Thoracic aorta (tissue), 2 donors: Measurements from ENCODE around the gene NLGN1. TPM values are rescaled to one million over a fixed set of nuclear protein-coding genes. Genes with fewer than 3 reads are reported as not detected.

Experiments used
- ATAC-seq: fragments of 150-250 bp; one replicate; pipeline ENCODE4 v1.8.0; 2017; ENCODE audit warnings: low read depth; ENCODE audit not compliant: insufficient number of reproducible peaks, low FRiP score
- DNase-seq: peaks from one replicate; pipeline ENCODE4 v3.0.0-alpha.2; 2020; ENCODE audit warnings: low spot score
- H3K27ac ChIP-seq, 2 donors: fragments of 200-600 bp; sonication (generic); 1 replicate in 1 of 2; 2 replicates in 1 of 2; pipeline ENCODE4 v1.5.1; 2016; ENCODE audit warnings: mild to moderate bottlenecking in 2 of 2, moderate library complexity in 2 of 2
- H3K27me3 ChIP-seq: fragments of 200-600 bp; sonication (generic); replicated peaks from 2 replicates; pipeline ENCODE4 v1.6.0; 2016; ENCODE audit warnings: mild to moderate bottlenecking; ENCODE audit not compliant: insufficient read depth
- H3K36me3 ChIP-seq: fragments of 200-600 bp; sonication (generic); one replicate; pipeline ENCODE4 v1.5.1; 2016
- H3K4me1 ChIP-seq, 2 donors: fragments of 200-600 bp; sonication (generic); 1 replicate in 1 of 2; 2 replicates in 1 of 2; pipeline versions ENCODE4 v1.5.1 to v1.6.0; 2016; ENCODE audit warnings: low read depth in 2 of 2, mild to moderate bottlenecking in 1 of 2; ENCODE audit not compliant: control insufficient read depth in 1 of 2
- H3K4me3 ChIP-seq: fragments of 200-600 bp; sonication (generic); 2 replicates; pipeline ENCODE4 v1.5.1; 2016; ENCODE audit warnings: mild to moderate bottlenecking
- H3K9me3 ChIP-seq: fragments of 200-600 bp; sonication (generic); 2 replicates; pipeline ENCODE4 v1.5.1; 2016
- total RNA-seq, 2 donors: library from RNA; depleted of rRNA; stranded (reverse); fragments of >200 nt; gene quantifications; one replicate each; pipeline versions ENCODE4 v1.1.0 to v1.2.3, GENCODE V29; 2016
- TF ChIP-seq, protein P1 (sequence below): fragments of 200-600 bp; sonication (generic); IDR thresholded peaks from one replicate; pipeline ENCODE4 v1.5.1; 2019; ENCODE audit warnings: antibody characterized with exemption

Gene NLGN1
- total RNA-seq, 2 donors from 2014 or later, result 17.8 to 18.3 TPM

GRCh38 chr3:174232658-174233429, 835.3 kb downstream of the NLGN1 start:
- Histone ChIP-seq H3K27me3 (no peaks in the 10 kb centered on the region), H3K9me3 (no peaks in the 10 kb centered on the region), H3K27ac (no peak overlapping the region), H3K4me1 (no peaks in the 10 kb centered on the region), H3K4me3 (no peak overlapping the region), H3K36me3 (no peaks in the 10 kb centered on the region)
- TF ChIP-seq, protein P1, sequence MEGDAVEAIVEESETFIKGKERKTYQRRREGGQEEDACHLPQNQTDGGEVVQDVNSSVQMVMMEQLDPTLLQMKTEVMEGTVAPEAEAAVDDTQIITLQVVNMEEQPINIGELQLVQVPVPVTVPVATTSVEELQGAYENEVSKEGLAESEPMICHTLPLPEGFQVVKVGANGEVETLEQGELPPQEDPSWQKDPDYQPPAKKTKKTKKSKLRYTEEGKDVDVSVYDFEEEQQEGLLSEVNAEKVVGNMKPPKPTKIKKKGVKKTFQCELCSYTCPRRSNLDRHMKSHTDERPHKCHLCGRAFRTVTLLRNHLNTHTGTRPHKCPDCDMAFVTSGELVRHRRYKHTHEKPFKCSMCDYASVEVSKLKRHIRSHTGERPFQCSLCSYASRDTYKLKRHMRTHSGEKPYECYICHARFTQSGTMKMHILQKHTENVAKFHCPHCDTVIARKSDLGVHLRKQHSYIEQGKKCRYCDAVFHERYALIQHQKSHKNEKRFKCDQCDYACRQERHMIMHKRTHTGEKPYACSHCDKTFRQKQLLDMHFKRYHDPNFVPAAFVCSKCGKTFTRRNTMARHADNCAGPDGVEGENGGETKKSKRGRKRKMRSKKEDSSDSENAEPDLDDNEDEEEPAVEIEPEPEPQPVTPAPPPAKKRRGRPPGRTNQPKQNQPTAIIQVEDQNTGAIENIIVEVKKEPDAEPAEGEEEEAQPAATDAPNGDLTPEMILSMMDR, result no peak
- DNase-seq (no peak), ATAC-seq (no peak)

GRCh38 chr3:174233511-174233910, 836.0 kb downstream of the NLGN1 start:
- H3K4me3 ChIP-seq, result no peak overlapping the region
- no peaks in the 10 kb centered on the region for H3K27me3 ChIP-seq
- H3K36me3 ChIP-seq, result no peaks in the 10 kb centered on the region
- DNase-seq (no peak), ATAC-seq (no peak)
- TF ChIP-seq, protein P1, result no peak
- no peaks in the 10 kb centered on the region for H3K4me1 ChIP-seq
- H3K27ac ChIP-seq, result no peak overlapping the region
- H3K9me3 ChIP-seq, result no peaks in the 10 kb centered on the region

- Histone ChIP-seq H3K4me3 (peak overlapping the region; percentile 10), H3K27ac (peak overlapping the region in 1 of 2 donors; percentile 27), H3K27me3 (no peaks in the 10 kb centered on the region), H3K4me1 (peaks cover 0 to 24% of the 10 kb centered on the region in 2 donors), H3K9me3 (no peaks in the 10 kb centered on the region), H3K36me3 (no peaks in the 10 kb centered on the region)
- DNase-seq (no peak), ATAC-seq (no peak)
- TF ChIP-seq, protein P1, result no peak
Observed at GRCh38 chr3:174242311-174243041, 844.9 kb downstream of the NLGN1 start.

- no peak overlapping the region for H3K4me3 ChIP-seq
- no peaks in the 10 kb centered on the region for H3K27me3 ChIP-seq
- TF ChIP-seq, protein P1, result no peak
- no peak for ATAC-seq
- H3K4me1 ChIP-seq, result peaks cover 0 to 24% of the 10 kb centered on the region in 2 donors
- peak overlapping the region in 1 of 2 donors; percentile 27 for H3K27ac ChIP-seq
- H3K36me3 ChIP-seq, result no peaks in the 10 kb centered on the region
- no peak for DNase-seq
- H3K9me3 ChIP-seq, result no peaks in the 10 kb centered on the region
Observed at GRCh38 chr3:174243171-174243570, 845.6 kb downstream of the NLGN1 start.

GRCh38 chr3:174247687-174248152, 850.2 kb downstream of the NLGN1 start:
- DNase-seq, result no peak
- ATAC-seq, result no peak
- Histone ChIP-seq H3K4me3 (no peak overlapping the region), H3K27me3 (no peaks in the 10 kb centered on the region), H3K9me3 (no peaks in the 10 kb centered on the region), H3K27ac (no peak overlapping the region), H3K4me1 (peaks cover 6 to 33% of the 10 kb centered on the region in 2 donors), H3K36me3 (no peaks in the 10 kb centered on the region)
- TF ChIP-seq, protein P1, result no peak
